ENCODE results near the gene TRIM29.
"Not testable (repeated sequence)": the region's sequence is repeated elsewhere in the genome, so short reads cannot be mapped to it uniquely, and the experiment has no call there.

The TRIM29 gene

GRCh38 chr11:120147950-120148270, 10.0 kb upstream of the TRIM29 start:
- TF ChIP-seq CTCF (IDR thresholded peaks at IDR 0.05; ENCODE audit: insufficient read depth, low read length, missing control alignments): no peak
- ChIA-PET CTCF (interaction anchor here (1.0 kb wide), 1 partner anchor 21 kb away, joined by 3 read pairs; no protein-coding TSS in a partner anchor), POLR2A (no interaction called here)
- no peak overlapping the region for H3K4me3 ChIP-seq (ENCODE audit: low read depth, low read length)
- no peak for DNase-seq (ENCODE audit: low read depth, low spot score)

- no peak overlapping the region for H3K4me3 ChIP-seq (ENCODE audit: low read depth, low read length)
- no peak for TF ChIP-seq CTCF (IDR thresholded peaks at IDR 0.05; ENCODE audit: insufficient read depth, low read length, missing control alignments)
- ChIA-PET CTCF (interaction anchor here (1.0 kb wide), 1 partner anchor 24 kb away, joined by 3 read pairs; no protein-coding TSS in a partner anchor), POLR2A (no interaction called here)
- DNase-seq (ENCODE audit: low read depth, low spot score): no peak
These were observed 9.4 kb upstream of the TRIM29 start for GRCh38 chr11:120147094-120147949.

- POLR2A ChIA-PET: no interaction called here
- CTCF ChIA-PET: interaction anchor here (1.0 kb wide), 1 partner anchor 25 kb away, joined by 3 read pairs; no protein-coding TSS in a partner anchor
- no peak for TF ChIP-seq CTCF (IDR thresholded peaks at IDR 0.05; ENCODE audit: insufficient read depth, low read length, missing control alignments)
- H3K4me3 ChIP-seq (ENCODE audit: low read depth, low read length): no peak overlapping the region
- DNase-seq (ENCODE audit: low read depth, low spot score): no peak
These were observed 8.6 kb upstream of the TRIM29 start for GRCh38 chr11:120146413-120147093.

- ChIA-PET CTCF (no interaction called here), POLR2A (no interaction called here)
- TF ChIP-seq CTCF (IDR thresholded peaks at IDR 0.05; ENCODE audit: insufficient read depth, low read length, missing control alignments): no peak
- H3K4me3 ChIP-seq (ENCODE audit: low read depth, low read length): no peak overlapping the region
- no peak for DNase-seq (ENCODE audit: low read depth, low spot score)
These were observed 6.6 kb upstream of the TRIM29 start for GRCh38 chr11:120144501-120144900.

- POLR2A ChIA-PET; H3K4me3 ChIP-seq (ENCODE audit: low read depth, low read length); DNase-seq (ENCODE audit: low read depth, low spot score); CTCF ChIA-PET: not testable (repeated sequence)
These were observed 5.6 kb upstream of the TRIM29 start for GRCh38 chr11:120143472-120143871.

- no peak for DNase-seq (ENCODE audit: low read depth, low spot score)
- ChIA-PET CTCF (interaction anchor here (1.0 kb wide), 1 partner anchor 27 kb away, joined by 4 read pairs; no protein-coding TSS in a partner anchor), POLR2A (no interaction called here)
- no peak for TF ChIP-seq CTCF (IDR thresholded peaks at IDR 0.05; ENCODE audit: insufficient read depth, low read length, missing control alignments)
- H3K4me3 ChIP-seq (ENCODE audit: low read depth, low read length): no peak overlapping the region
These were observed 4.7 kb upstream of the TRIM29 start for GRCh38 chr11:120142441-120143100.
